AG09319 (cell line): ENCODE results near the gene APC.
A peak's percentile ranks its signal among the peaks of the same experiment; 100 is the strongest.

ENCODE experiments used
- DNase-seq: peaks from one replicate; pipeline ENCODE4 v3.0.0-alpha.2; 2010; ENCODE audit warnings: low read depth; ENCODE audit errors: extremely low read depth
- TF ChIP-seq, protein P1 (sequence below): IDR thresholded peaks from 2 replicates; pipeline ENCODE4 v1.5.1; 2011; ENCODE audit warnings: low read depth, mild to moderate bottlenecking, inconsistent platforms, low read length, moderate library complexity

Gene APC

GRCh38 chr5:112795944-112796678 lies 58.4 kb downstream of the APC start:
- DNase-seq: no peak
- TF ChIP-seq, protein P1, sequence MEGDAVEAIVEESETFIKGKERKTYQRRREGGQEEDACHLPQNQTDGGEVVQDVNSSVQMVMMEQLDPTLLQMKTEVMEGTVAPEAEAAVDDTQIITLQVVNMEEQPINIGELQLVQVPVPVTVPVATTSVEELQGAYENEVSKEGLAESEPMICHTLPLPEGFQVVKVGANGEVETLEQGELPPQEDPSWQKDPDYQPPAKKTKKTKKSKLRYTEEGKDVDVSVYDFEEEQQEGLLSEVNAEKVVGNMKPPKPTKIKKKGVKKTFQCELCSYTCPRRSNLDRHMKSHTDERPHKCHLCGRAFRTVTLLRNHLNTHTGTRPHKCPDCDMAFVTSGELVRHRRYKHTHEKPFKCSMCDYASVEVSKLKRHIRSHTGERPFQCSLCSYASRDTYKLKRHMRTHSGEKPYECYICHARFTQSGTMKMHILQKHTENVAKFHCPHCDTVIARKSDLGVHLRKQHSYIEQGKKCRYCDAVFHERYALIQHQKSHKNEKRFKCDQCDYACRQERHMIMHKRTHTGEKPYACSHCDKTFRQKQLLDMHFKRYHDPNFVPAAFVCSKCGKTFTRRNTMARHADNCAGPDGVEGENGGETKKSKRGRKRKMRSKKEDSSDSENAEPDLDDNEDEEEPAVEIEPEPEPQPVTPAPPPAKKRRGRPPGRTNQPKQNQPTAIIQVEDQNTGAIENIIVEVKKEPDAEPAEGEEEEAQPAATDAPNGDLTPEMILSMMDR: no peak

GRCh38 chr5:112799661-112800060 lies 62.0 kb downstream of the APC start:
- TF ChIP-seq, protein P1: no peak
- DNase-seq: no peak

DNA sequence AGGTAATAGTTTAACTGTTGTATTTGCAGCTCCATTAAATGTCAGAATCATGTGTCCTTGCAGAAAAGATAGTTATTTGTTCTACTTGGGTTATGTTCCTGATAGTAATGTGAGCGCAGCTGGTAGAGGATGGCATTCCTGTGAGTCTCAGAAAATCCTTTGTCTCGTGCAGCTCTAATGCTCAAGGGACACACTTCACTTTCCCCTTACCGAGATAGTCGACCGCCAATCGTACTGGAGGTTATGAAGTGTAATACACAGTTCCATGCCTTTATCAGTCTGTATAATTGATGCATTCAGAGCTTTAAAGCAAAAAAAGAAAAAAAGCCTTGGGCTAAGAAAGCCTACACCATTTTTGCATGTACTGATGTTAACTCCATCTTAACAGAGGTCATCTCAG lies 63.2 kb downstream of the APC start:
- no peak for DNase-seq
- TF ChIP-seq, protein P1: no peak

DNA sequence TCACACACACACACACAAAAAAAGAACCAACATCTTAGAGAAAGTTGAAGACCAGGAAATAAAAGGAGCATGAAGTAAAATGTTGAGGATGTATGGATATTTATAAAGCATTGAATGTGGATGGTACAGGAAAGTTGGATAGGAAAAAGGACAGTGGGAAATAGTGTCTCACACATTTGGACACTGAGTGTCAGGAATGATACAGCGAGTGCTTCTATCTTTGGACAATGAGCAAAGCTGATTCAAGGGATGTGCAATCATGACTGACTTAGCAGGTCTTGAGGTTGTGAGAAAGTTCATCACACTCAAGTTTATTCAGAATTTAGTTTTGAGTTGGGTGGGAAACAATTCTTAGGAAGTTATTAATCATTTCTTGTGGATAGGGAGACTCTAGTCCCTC lies 73.3 kb downstream of the APC start:
- DNase-seq: no peak
- TF ChIP-seq, protein P1: no peak

DNA sequence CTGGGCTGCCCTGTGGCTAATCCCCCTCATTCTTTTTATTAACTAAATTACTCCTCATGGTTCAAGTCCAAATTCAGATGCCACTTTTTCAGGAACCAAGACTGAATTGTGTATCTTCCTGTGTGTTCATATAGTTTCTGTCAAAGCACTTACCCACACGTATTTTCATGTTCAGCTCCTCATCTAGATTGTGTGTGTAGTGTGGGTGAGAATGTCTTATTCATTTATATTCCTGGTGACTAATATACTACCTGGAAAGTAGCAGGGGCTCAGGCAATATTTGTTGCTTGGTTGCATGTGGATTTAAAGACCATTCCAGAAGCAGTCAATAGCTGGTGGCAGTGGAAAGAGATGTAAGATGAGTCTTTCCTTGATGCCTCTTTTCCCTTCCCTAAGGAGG lies 74.9 kb downstream of the APC start:
- TF ChIP-seq, protein P1: no peak
- DNase-seq: no peak

DNA sequence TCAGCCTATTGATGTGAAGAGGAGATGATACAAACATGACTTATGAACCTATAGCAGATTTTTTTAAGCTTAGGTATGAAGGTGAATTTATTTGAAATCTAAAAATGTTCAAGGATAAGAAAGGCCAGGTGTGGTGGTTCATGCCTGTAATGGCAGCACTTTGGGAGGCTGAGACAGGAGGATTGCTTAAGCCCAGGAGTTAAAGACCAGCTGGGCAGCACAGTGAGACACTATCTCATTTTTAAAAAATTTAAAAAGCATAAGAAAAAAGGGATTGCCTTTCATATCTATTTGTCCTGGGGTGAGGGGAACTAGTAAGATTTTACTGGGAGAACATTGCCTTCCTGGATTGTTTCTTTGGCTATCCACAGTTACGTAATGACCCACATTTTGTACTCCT lies 82.6 kb downstream of the APC start:
- no peak for DNase-seq

GRCh38 chr5:112822456-112822855 lies 84.8 kb downstream of the APC start:
- TF ChIP-seq, protein P1: no peak
- DNase-seq: peak; percentile 7

More for the DNA sequence above, 82.6 kb downstream of the APC start:
- TF ChIP-seq, protein P1: no peak
